ENCODE measurements around the gene PDZD7. TPM values are rescaled to one million over a fixed set of nuclear protein-coding genes. Genes with fewer than 3 reads are reported as not detected.

PDZD7 gene
- total and polyA plus RNA-seq, 9 of the 15 experiments (the other 6 are each of a cell fraction or from before 2014, with no cell fraction given) = 0.04 to 0.24 (median 0.08) TPM; not detected in 3

GRCh38 chr10:101036726-101037125 lies 5.8 kb upstream of the PDZD7 start:
- Histone ChIP-seq H3K27ac (ENCODE audit: extremely low read depth, low read depth, low read length) (no peak overlapping the region), H3K36me3 (ENCODE audit: control insufficient read depth, insufficient read depth, low read length) (no peaks in the 10 kb centered on the region), H3K9me3 (replicated peaks; ENCODE audit: control insufficient read depth, insufficient read depth, low read depth, low read length) (no peaks in the 10 kb centered on the region), H3K4me2 (ENCODE audit: insufficient read depth, low read length) (no peak overlapping the region), H3K4me1 (replicated peaks in 1 of 2; ENCODE audit: control insufficient read depth in 2 of 2, insufficient read depth in 2 of 2, low read length in 2 of 2) (peaks cover 13 to 22% of the 10 kb centered on the region in 2 experiments), H3K9ac (ENCODE audit: insufficient read depth in 1 of 2, low read depth in 2 of 2, low read length in 2 of 2) (peak overlapping the region in 1 of 2 experiments; percentile 35; a peak in 1 of 4 replicates), H3K9me1 (ENCODE audit: control insufficient read depth, insufficient read depth, low read length) (no peaks in the 10 kb centered on the region), H4K20me1 (replicated peaks; ENCODE audit: control insufficient read depth, insufficient read depth, low read length) (no peaks in the 10 kb centered on the region), H3K79me2 (ENCODE audit: control insufficient read depth, insufficient read depth, low read length) (no peaks in the 10 kb centered on the region), H3K4me3 (no peak overlapping the region), H2AFZ (ENCODE audit: low read depth, low read length) (no peak overlapping the region), H3K27me3 (ENCODE audit: control insufficient read depth in 2 of 2, insufficient read depth in 2 of 2, low read length in 2 of 2) (no peaks in the 10 kb centered on the region)
- DNase-seq (ENCODE audit: extremely low read depth in 1 of 4, low spot score in 3 of 4) (no peak), FAIRE-seq (no peak), ATAC-seq (no peak)
- in situ Hi-C loops (cut with MboI) = no loop called here
- 11% methylated on average over 6 of the region's 7 CpGs for WGBS (ENCODE audit: insufficient coverage, low coverage, missing lambda C conversion rate)
- ChIA-PET POLR2A (interaction anchor here (0.6 kb wide), 2 partner anchors 14 to 141 kb away, joined by 3 to 4 read pairs; no protein-coding TSS in a partner anchor), CTCF (ENCODE audit: low intra/inter-chr PET ratio) (no interaction called here)
- BruUV-seq (replicated peaks) = no TSS peak
- intact Hi-C loops (cut with micrococcal nuclease) = loop anchor here (10.0 kb wide), 1 partner anchor 408 kb away; no protein-coding TSS in a partner anchor
- TF ChIP-seq ATF1 (CRISPR knock-in tag; IDR thresholded peaks at IDR 0.05) = no peak
- no peak for TF ChIP-seq ATF1 (tag; IDR thresholded peaks at IDR 0.05)
- no peak for TF ChIP-seq PML (IDR thresholded peaks at IDR 0.05; ENCODE audit: low read length)
- no peak for TF ChIP-seq ZNF41 (CRISPR knock-in tag; conservative IDR thresholded peaks at IDR 0.05)
- TF ChIP-seq PHB2 (IDR thresholded peaks at IDR 0.05; ENCODE audit: low read depth) = no peak
- no peak for TF ChIP-seq SNIP1 (IDR thresholded peaks at IDR 0.05; ENCODE audit: low read depth)
- TF ChIP-seq ZNF398 (CRISPR knock-in tag; IDR thresholded peaks at IDR 0.05) = no peak
- no peak for TF ChIP-seq CCNT2 (IDR thresholded peaks at IDR 0.05; ENCODE audit: borderline replicate concordance, extremely low read depth, insufficient read length, low read depth, low read length)
- TF ChIP-seq POLR2AphosphoS2 (IDR thresholded peaks at IDR 0.05; ENCODE audit: low read length) = no peak
- TF ChIP-seq MYBL2 (IDR thresholded peaks at IDR 0.05; ENCODE audit: low read depth) = no peak
- TF ChIP-seq MYBL2 (CRISPR knock-in tag; IDR thresholded peaks at IDR 0.05; ENCODE audit: borderline replicate concordance) = no peak
- TF ChIP-seq MCM3 (IDR thresholded peaks at IDR 0.05) = no peak
- TF ChIP-seq OTX1 (CRISPR knock-in tag; IDR thresholded peaks at IDR 0.05) = no peak
- no peak for TF ChIP-seq LARP7 (IDR thresholded peaks at IDR 0.05)
- TF ChIP-seq BRD9 (IDR thresholded peaks at IDR 0.05; ENCODE audit: low read depth, partially characterized antibody) = no peak
